HG02642 (cell line): ENCODE measurements around the gene CA10.

ENCODE experiments used
- ATAC-seq: cut with Tn5 transposase; IDR thresholded peaks from one replicate; pipeline ENCODE4 v1.9.1; 2021; ENCODE audit warnings: mild to moderate bottlenecking; ENCODE audit not compliant: unreplicated experiment, poor library complexity

The CA10 gene

GRCh38 chr17:51618476-51618875, 540.0 kb downstream of the CA10 start:
- ATAC-seq, result no peak

- no peak for ATAC-seq
Observed at GRCh38 chr17:51617986-51618385, 540.5 kb downstream of the CA10 start.

GRCh38 chr17:51613255-51613654, 545.3 kb downstream of the CA10 start:
- no peak for ATAC-seq

GRCh38 chr17:51612692-51613091, 545.8 kb downstream of the CA10 start:
- no peak for ATAC-seq

GRCh38 chr17:51611585-51611984, 546.9 kb downstream of the CA10 start:
- no peak for ATAC-seq

GRCh38 chr17:51610834-51611233, 547.7 kb downstream of the CA10 start:
- no peak for ATAC-seq

- no peak for ATAC-seq
Observed at GRCh38 chr17:51610155-51610554, 548.4 kb downstream of the CA10 start.

GRCh38 chr17:51608251-51608933, 550.1 kb downstream of the CA10 start:
- ATAC-seq, result no peak

GRCh38 chr17:51607512-51607911, 551.0 kb downstream of the CA10 start:
- ATAC-seq, result no peak

GRCh38 chr17:51604299-51605020, 554.1 kb downstream of the CA10 start:
- no peak for ATAC-seq

- no peak for ATAC-seq
Observed at GRCh38 chr17:51601622-51602261, 556.8 kb downstream of the CA10 start.

- ATAC-seq, result no peak
Observed at GRCh38 chr17:51598824-51599223, 559.7 kb downstream of the CA10 start.

GRCh38 chr17:51597345-51597744, 561.2 kb downstream of the CA10 start:
- no peak for ATAC-seq

- no peak for ATAC-seq
Observed at GRCh38 chr17:51595826-51596398, 562.6 kb downstream of the CA10 start.

GRCh38 chr17:51590071-51590656, 568.4 kb downstream of the CA10 start:
- ATAC-seq, result no peak

- ATAC-seq, result no peak
Observed at GRCh38 chr17:51588063-51588462, 570.5 kb downstream of the CA10 start.

GRCh38 chr17:51587516-51587915, 571.0 kb downstream of the CA10 start:
- ATAC-seq, result no peak

GRCh38 chr17:51585514-51586104, 572.9 kb downstream of the CA10 start:
- ATAC-seq, result no peak

GRCh38 chr17:51580869-51581268, 577.6 kb downstream of the CA10 start:
- ATAC-seq, result no peak
